Stimulated activated CD4-positive, alpha-beta T cell treated with anti-CD3 and anti-CD28 coated beads, Interleukin-2, amount 100 ng/mL, for 4 hours (primary cell): ENCODE data around the gene MS4A7.

Source experiments
- DNase-seq: peaks from one replicate; pipeline ENCODE4 v3.0.0-alpha.2; 2020; ENCODE audit warnings: low read depth

MS4A7 gene

GRCh38 chr11:60370811-60371298, 7.5 kb upstream of the MS4A7 start:
- no peak for DNase-seq

GRCh38 chr11:60371386-60371785, 6.9 kb upstream of the MS4A7 start:
- DNase-seq, result no peak

- DNase-seq, result no peak
Observed at GRCh38 chr11:60371854-60372253, 6.5 kb upstream of the MS4A7 start.

- DNase-seq, result no peak
Observed at GRCh38 chr11:60372767-60373166, 5.6 kb upstream of the MS4A7 start.

- DNase-seq, result no peak
Observed at GRCh38 chr11:60375316-60375715, 3.0 kb upstream of the MS4A7 start.

GRCh38 chr11:60376601-60377000, 1.7 kb upstream of the MS4A7 start:
- DNase-seq, result no peak

- no peak for DNase-seq
Observed at GRCh38 chr11:60377401-60378136, 763 bp upstream of the MS4A7 start.

- DNase-seq, result no peak
Observed at GRCh38 chr11:60389279-60389910, 11.1 kb downstream of the MS4A7 start.

GRCh38 chr11:60390419-60390818, 12.1 kb downstream of the MS4A7 start:
- DNase-seq, result no peak

GRCh38 chr11:60392361-60392760, 14.0 kb downstream of the MS4A7 start:
- no peak for DNase-seq

- no peak for DNase-seq
Observed at GRCh38 chr11:60393016-60393415, 14.7 kb downstream of the MS4A7 start.

- DNase-seq, result no peak
Observed at GRCh38 chr11:60394666-60395380, 16.5 kb downstream of the MS4A7 start.

GRCh38 chr11:60396382-60396781, 18.1 kb downstream of the MS4A7 start, which contains the start of gene MS4A14:
Gene MS4A14, plus strand, starts transcription at chr11:60396459. Its CDS starts 120 bp downstream, at chr11:60396579.
- no peak for DNase-seq

GRCh38 chr11:60396799-60397198, 18.5 kb downstream of the MS4A7 start:
- no peak for DNase-seq

GRCh38 chr11:60420015-60420414, 41.7 kb downstream of the MS4A7 start:
- DNase-seq, result no peak

GRCh38 chr11:60422609-60423008, 44.3 kb downstream of the MS4A7 start:
- no peak for DNase-seq

GRCh38 chr11:60428517-60428916, 50.2 kb downstream of the MS4A7 start:
- no peak for DNase-seq

GRCh38 chr11:60429272-60429671, 50.9 kb downstream of the MS4A7 start, which contains the start of gene MS4A5:
Gene MS4A5, plus strand, starts transcription at chr11:60429572. Its CDS starts 103 bp downstream, at chr11:60429675.
- no peak for DNase-seq

- no peak for DNase-seq
Observed at GRCh38 chr11:60431251-60431650, 52.9 kb downstream of the MS4A7 start.

- no peak for DNase-seq
Observed at GRCh38 chr11:60433401-60433800, 55.1 kb downstream of the MS4A7 start.
